GM21717 (cell line): ENCODE results near the gene SCIMP.
A peak's percentile ranks its signal among the peaks of the same experiment; 100 is the strongest.
"Not testable (repeated sequence)": the region's sequence is repeated elsewhere in the genome, so short reads cannot be mapped to it uniquely, and the experiment has no call there.

Experiments used
- ATAC-seq: cut with Tn5 transposase; IDR thresholded peaks from one replicate; pipeline ENCODE4 v1.9.1; 2021; ENCODE audit warnings: mild to moderate bottlenecking, moderate library complexity; ENCODE audit not compliant: unreplicated experiment

Gene SCIMP

DNA sequence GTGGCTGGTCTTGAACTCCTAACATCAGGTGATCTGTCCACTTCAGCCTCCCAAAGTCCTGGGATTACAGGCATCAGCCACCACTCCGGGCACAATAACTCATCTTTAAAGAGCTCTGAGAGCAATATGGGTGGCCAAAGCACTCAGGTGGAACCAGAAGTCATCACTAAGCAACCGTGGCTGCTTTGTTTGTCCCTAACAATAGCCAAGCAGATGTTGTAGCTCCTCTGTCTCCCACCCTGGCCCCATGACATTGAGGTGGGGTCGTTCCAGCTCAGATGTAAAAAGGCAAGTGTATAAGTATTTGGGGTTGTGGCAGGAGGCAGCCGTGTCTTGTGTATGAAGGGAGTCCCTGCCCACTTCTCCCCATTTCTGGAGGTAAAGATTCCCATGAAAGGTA lies 3.7 kb upstream of the SCIMP start:
- no peak for ATAC-seq

DNA sequence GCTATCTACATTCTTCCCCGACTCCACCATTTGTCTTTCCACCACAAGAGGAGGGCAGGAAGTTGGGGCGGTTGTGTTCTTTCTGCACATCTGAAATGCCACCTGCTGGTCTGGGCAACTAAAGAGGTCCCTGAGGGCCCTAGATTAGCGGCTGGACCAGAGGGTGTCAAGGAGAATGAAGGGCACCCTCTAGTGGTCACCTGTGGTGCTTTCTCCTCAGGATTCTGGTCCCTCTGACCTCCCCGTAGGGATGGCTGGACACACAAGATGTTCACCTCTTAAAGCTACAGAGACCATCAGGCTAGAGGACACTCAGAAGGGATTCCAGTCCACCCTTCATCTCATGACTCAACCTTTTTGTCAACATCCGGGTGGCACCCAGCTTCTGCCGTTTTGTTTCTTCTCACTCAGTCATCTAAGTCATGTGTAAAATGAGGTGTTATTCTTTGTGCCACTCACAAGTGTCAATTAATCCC lies 2.9 kb upstream of the SCIMP start:
- ATAC-seq = no peak

DNA sequence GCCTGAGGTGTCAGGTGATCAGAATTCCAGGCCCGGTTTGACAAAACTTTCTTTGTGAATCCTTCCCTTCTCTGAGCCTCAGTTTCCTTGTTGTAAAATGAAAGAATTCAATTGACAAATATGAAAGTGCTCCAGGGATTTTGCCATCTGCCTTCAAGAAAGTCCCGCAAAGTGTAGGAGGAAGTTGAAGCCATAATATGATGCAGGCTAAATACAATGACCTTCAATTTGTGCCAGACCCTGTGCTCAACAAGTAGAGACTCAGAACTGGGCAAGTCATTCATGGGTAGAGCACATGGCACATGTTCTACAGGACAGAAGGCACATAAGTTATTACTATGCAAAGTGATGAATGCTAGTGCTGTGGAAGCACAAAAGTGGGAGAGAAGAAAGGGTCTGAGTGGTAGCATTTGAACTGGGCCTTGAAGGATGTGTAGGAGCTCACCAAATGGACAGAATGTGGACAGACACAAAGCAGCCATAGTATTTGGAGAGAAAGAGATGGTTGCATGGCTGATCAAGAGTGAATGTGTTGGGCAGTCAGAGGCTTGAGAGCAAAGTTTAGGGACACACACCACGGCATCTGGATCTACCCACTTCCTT lies 2.4 kb upstream of the SCIMP start:
- no peak for ATAC-seq

DNA sequence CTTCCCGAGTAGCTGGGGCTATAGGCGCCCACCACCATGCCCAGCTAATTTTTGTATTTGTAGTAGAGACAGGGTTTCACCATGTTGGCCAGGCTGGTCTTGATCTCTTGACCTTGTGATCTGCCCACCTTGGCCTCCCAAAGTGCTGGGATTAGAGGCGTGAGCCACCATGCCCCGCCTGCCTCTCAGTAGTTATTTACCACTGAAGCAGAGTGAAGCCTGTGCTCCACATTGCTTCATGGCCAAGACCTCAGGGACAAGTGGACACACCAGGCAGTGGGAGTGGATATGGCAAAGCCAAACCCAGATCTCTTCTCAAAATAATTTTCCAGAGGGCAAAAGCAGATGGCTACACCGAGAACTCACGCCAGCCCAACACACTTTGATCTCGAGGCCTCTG lies 1.2 kb downstream of the SCIMP start:
- ATAC-seq = not testable (repeated sequence)

DNA sequence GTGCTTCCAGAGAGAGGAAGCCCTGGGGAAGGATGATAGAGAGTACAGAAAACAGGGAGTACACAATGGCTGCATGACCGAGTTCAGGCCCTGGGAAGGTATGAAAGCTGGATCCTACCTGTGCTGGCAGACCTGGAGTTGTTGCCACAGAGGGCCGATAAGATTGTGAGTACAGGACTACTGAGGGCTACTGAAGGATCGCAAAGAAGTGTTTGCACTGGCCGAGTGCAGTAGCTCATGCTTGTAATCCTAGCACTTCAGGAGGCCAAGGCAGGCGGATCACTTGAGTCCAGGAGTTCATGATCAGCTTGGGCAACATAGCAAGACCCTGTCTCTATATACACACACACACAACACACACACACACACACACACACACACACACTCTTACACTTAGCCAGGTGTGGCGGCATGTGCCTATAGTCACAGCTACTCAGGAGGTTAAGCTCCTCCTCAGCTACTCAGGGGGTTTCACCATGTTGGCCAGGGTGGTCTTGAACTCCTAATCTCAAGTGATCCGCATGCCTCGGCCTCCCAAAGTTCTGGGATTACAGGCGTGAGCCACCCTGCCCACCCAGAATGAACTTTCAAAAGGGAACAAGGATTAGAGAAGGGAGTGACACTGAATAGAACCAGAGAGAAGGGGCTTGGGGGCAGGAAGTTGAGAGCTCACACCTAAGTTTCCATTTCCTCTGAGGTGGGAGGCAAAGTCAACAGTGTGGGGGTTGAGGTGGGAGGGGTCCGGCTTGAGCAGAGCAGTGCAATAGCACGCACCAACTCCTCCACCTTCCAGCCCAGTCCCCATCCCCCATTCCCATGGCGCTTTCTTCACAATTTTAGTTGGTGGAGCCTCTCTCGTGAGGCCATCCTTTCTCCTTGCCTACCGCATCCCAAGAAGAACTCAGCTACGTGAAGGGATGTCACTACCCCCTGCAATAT lies 7.5 kb downstream of the SCIMP start:
- no peak for ATAC-seq

DNA sequence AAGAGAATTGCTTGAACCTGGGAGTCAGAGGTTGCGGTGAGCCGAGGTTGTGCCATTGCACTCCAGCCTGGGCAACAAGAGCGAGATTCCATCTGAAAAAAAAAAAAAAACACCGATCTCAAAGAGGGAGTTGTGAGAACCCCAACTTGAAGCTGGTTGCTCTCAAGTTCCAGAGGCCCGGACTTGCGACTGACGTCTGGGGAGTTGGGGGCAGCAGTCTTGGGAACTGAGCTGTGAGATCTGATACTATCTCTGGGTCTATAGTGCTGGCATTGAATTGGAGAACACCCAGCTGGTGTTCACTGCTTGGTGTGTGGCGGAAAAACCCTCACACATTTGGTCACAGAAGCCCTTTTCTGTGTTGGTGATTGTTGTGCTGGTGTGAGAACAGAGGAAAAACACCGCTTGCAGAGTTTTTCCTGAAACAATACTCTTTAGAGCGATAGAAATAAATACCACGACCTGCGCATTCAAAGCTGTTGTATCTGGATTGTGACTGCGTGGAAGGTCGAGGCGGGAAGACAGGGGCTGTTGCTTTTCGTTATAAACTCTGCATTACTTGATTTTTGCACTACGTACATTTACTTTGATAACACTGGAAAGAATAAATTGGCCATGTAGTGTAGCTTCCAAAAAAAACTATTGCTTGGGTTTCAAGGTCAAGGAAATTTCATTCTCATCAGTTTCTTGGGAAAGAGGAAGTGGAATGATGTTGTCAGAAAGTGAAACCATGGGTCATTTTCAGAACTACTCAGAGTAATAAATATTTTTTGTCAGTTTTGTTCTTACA lies 8.8 kb downstream of the SCIMP start:
- ATAC-seq = peak; percentile 30

DNA sequence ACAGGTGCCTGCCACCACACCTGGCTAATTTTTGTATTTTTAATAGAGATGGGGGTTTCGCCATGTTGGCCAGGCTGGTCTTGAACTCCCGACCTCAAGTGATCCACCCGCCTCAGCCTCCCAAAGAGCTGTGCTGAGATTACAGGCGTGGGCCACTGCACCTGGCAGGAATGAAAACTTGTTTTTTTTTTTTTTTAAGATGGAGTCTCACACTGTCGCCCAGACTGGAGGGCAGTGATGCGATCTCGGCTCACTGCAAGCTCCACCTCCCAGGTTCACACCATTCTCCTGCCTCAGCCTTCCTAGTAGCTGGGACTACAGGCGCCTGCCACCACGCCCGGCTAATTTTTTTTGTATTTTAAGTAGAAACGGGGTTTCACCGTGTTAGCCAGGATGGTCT lies 12.7 kb downstream of the SCIMP start:
- not testable (repeated sequence) for ATAC-seq

DNA sequence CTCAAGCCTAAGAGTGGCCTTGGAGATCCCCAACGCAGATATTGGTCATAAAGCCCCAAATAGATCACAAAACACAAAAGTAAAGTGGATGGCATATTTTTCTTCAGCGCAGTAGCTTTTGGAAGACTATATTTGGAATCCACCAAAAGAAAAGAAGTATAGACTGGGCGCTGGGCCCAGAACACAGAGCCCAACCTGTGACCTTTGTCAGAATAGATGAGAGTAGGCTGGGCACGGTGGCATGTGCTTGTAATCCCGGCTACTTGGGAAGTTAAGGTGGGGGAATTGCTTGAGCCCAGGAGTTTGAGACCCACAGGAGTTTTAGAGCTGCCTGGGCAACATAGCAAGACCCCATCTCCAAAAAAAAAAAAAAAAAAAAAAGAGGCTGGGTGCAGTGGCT lies 14.6 kb downstream of the SCIMP start:
- no peak for ATAC-seq

DNA sequence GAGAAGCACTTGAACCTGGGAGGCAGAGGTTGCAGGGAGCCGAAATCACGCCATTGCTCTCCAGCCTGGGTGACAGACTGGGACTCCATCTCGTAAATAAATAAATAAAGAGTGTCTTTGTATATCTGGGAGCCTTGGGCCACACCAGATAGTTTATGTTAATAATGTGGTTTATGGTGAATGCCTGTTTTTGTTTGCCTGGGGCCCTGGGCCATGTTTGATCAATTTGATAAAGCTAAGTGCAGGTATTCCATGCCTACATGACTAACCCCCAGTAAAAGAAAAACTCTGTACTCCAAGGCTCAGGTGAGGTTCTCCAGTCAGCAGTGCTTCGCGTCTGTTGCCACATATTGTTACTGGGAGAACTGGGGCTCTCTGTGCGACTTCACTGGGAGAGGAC lies 15.1 kb downstream of the SCIMP start:
- ATAC-seq = no peak

DNA sequence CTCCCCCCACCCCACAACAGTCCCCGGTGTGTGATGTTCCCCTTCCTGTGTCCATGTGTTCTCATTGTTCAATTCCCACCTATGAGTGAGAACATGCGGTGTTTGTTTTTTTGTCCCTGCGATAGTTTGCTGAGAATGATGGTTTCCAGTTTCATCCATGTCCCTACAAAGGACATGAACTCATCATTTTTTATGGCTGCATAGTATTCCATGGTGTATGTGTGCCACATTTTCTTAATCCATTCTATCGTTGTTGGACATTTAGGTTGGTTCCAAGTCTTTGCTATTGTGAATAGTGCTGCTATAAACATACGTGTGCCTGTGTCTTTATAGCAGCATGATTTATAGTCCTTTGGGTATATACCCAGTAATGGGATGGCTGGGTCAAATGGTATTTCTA lies 17.1 kb downstream of the SCIMP start:
- not testable (repeated sequence) for ATAC-seq

DNA sequence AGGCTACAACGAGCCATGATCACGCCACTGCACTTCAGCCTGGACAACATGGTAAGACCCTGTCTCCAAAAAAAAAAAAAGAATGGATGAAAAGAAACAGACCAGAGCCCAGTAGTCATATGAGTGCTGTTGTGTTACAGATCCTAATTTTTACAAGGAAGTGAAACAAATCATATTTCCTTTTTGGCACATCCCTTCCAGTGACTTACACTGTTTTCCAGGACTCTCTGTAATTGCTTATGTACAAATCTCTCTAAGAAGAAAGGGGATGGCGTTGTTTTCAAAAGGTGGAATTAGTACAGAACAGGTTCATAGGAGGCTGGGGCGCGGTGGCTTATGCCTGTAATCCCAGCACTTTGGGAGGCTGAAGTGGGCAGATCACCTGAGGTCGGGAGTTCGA lies 23.2 kb downstream of the SCIMP start:
- no peak for ATAC-seq

DNA sequence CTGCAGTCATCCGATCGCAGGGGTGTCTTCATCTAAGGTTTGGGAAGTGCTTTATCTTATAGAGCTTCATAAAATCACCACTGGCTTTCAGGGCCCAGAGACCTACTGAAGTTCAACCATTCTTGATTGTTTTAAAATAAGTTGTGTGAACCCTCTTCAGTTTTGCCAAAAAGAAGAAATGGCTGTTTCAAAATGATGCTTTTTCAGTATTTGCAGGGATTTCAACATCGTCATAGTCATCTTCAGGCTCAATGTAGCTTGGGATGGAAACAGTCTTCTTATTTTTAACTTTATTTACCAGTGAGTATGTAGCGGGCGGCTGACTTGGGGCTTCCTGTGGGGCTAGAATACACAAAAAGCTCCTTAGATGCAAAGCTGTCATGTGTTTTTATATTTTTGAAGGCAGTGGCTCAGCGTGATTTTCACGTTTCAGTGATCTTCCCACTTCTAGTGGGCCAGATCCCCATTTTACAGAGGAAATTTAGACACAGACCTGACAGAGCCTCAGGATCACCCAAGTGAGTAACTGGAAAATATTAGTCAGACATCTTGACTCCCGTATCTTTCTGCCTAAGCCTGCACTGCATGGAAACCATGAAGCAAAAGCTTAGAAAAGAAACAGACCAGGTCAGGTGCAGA lies 23.9 kb downstream of the SCIMP start:
- no peak for ATAC-seq

DNA sequence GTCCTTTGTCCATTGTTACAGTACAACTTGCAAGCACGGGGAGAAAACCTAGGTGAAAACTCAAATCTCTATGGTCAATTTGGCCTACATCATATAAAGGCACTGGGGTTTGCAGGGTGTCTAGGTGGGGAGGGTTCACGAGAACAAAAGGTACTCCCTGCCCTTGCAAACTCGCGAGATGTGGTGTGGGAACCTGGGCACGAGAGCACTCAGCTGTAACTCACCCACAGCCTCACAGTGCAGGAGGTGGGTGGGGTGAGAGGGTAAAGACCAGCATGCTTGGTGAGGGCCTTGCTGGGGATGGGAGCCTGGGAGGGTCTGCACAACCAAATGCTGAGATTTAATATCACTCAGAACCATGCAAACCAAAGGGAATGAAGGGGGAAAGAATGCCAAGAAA lies 24.6 kb downstream of the SCIMP start:
- no peak for ATAC-seq

DNA sequence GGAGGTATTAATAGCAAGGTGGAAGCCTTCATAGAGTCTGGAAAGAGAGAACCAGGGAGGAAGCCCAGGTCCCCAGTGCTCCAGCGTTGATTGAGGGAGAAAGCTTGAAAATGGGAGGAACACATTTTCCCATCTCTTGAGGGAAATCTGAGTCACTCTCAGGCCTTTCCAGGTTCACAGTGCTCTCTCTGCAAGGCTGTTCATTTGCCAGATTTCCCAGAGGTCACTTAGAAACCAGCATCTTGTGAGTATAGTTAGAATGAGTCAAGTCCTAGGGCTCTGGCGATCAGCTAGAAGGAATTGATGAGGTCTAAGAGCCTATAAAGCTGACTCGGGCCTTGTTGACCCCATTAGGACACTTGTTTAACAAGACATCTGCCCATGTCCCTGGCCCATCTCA lies 25.3 kb downstream of the SCIMP start:
- ATAC-seq = no peak

DNA sequence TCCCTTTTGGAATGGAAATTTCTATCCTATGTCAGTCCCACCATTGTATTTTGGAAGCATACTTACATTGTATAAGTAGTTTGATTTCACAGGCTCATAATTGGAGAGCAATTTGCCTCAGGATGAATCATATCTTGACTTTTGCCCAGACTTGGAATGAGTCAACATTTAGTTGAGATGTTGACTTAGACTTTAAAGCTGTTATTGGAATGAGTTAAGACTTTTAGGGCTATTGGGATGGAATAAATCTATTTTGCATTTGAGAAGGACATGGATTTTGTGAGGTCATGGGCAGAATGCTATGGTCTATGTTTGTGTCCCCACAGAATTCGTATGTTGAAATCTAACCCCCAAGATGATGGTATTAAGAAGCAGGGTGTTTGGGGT lies 30.8 kb downstream of the SCIMP start:
- no peak for ATAC-seq

DNA sequence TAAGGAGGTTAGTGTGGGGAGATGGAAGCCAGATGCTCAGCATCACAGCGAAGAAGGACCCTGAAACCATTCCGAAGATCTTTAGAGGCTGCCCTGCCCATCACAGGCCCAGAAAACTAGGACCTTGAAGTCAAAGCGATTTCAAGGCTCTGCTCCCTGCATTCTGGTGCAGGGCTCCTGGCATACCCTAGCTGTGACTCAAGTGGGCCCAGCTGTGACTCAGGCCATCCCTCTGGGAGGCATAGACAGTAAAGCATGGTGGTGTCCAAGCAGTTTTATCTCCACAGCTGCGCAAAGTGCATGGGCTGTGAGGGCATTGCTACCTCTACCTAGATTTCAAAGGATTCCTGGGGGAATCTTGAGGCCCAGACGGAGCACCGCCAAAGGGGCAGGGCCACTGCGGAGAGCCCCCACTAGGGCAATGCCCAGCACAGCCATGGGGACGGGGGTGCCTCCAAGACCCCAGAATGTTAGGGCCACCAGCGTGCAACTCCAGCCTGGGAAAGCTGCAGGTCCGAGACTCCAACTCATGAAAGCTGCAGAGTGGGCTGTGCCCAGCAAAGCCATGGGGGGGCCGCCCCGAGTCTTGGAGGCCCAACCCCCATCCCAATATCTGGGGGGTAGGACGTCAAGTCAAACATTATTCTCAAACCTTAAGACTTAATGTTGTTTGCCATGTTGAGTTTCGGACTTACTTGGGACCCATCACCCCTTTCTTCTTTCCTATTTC lies 31.3 kb downstream of the SCIMP start:
- no peak for ATAC-seq

DNA sequence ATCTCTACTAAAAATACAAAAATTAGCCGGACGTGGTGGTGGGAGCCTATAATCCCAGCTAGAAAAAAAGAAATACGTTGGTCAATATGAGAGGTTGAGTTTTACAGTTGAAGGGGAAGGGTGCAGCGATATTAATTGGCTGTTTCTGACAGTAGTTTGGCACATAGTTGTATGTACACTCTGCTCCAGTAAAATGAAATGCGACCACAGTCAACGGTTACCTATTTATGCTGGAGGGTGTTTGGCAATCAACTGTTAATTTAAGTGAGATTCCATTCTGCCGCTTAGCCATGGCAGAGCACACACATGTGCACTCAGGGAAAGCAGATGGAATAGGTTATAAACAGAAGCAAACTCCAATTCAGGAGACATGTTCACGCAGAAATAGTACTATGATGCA lies 33.6 kb downstream of the SCIMP start:
- no peak for ATAC-seq

DNA sequence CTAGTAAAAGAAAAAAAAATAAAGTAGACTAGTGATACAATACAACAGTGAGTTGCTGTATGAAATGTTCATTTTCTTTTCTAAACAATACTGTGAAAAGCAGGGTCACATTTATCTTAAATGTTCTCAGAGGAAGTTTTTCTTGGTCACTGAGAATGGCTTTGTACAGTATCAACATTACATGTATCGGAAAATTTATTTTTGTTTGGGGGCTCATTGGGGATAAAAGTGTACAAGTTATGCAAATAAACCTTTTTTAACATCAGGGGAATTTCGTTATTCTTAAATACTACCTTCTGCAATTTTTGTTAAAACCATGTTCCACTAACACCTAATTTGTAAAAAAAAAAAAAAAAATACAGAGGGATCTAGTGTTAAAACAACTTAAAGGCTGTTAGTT lies 34.3 kb downstream of the SCIMP start:
- ATAC-seq = no peak

DNA sequence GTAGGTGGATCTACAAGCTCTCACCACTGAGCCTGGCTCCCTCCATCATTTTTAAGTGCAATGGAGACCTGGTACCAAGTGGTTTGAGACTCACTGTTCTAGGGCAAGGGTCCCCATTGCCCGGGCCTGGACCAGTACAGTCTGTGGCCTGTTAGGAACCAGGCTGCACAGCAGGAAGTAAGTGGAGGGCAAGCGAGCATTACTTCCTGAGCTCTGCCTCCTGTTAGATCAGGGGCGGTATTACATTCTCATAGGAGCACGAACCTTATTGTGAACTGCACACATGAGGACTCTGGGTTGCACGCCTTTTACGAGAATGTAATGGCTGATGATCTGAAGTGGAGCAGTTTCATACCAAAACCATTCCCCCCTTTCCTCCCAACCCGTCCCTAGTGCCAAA lies 36.2 kb downstream of the SCIMP start:
- ATAC-seq = no peak

DNA sequence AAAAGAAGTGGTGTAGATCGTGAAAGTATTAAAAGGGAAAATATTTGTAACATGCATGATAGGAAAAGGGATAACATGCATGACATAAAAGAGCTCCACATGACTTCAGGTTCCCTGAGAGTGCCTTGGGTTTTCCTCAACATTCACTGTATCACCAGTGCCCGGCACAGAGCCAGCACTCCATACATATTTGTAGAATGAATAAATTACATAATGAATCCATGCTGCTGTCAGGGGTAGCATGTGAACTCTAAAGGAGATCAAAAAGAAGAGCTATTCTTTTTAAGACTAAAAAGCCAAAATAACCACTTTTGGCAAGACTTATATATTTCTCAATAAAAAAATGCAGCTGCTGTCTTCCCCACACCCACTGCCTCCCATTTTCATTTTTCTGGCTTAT lies 40.3 kb downstream of the SCIMP start:
- ATAC-seq = no peak
